HUES64 (cell line): ENCODE measurements around the gene NOX3.

Experiments
- H3K27ac ChIP-seq: 2 replicates; pipeline ENCODE4 v1.7.0; 2013; ENCODE audit warnings: low read depth, low read length, inconsistent platforms
- H3K27me3 ChIP-seq: 2 replicates; pipeline ENCODE4 v1.6.1; 2013; ENCODE audit warnings: mild to moderate bottlenecking, low read length; ENCODE audit not compliant: insufficient read depth
- H3K36me3 ChIP-seq: 2 replicates; pipeline ENCODE4 v1.6.1; 2013; ENCODE audit warnings: mild to moderate bottlenecking, low read length; ENCODE audit not compliant: insufficient read depth
- H3K4me1 ChIP-seq: 2 replicates; pipeline ENCODE4 v1.6.1; 2013; ENCODE audit warnings: mild to moderate bottlenecking, low read length, moderate library complexity; ENCODE audit not compliant: insufficient read depth
- H3K4me3 ChIP-seq: 2 replicates; pipeline ENCODE4 v1.5.1; 2013; ENCODE audit warnings: mild to moderate bottlenecking, low read length, moderate library complexity
- H3K9ac ChIP-seq: 2 replicates; pipeline ENCODE4 v1.6.1; 2013; ENCODE audit warnings: mild to moderate bottlenecking, low read depth, low read length
- H3K9me3 ChIP-seq: 2 replicates; pipeline ENCODE4 v1.6.1; 2013; ENCODE audit warnings: low read depth, low read length; ENCODE audit not compliant: insufficient read depth
- WGBS: fragments of 150-250, 120-280 bp; methylation state at CpG from one replicate; pipeline ENCODE4 v1.1.7; 2013; ENCODE audit warnings: missing lambda C conversion rate; 5-methylcytosine and 5-hydroxymethylcytosine counted together

Gene NOX3

DNA sequence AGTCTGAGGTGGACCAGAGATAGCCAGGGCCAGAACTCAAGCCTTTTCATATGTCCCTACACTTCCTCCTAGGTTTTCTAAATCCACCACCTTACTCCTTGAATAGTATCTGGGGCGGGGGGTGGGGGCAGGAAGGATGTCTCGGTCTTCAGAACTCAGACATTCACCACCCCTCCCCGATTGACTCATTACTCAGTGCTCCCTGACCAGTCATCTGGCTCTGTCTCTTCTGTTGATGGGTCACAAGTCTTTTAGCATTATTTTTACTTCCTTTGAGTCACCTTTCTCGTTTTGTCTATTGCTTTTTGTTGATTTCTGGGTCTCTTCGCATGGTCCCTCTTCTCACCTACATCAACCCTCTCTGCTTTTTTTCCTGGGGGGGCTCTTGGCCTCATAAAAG is 23.3 kb downstream of the NOX3 start:
- H3K27me3 ChIP-seq: no peaks in the 10 kb centered on the region
- H3K36me3 ChIP-seq: no peaks in the 10 kb centered on the region
- H3K27ac ChIP-seq: no peak overlapping the region
- WGBS: 89% methylated on average over 5 of the region's 5 CpGs
- no peak overlapping the region for H3K4me3 ChIP-seq
- H3K9ac ChIP-seq: no peak overlapping the region
- no peaks in the 10 kb centered on the region for H3K9me3 ChIP-seq
- 0 out of 2 replicates have a peak, but pooled peaks cover 6% of the 10 kb centered on the region for H3K4me1 ChIP-seq

DNA sequence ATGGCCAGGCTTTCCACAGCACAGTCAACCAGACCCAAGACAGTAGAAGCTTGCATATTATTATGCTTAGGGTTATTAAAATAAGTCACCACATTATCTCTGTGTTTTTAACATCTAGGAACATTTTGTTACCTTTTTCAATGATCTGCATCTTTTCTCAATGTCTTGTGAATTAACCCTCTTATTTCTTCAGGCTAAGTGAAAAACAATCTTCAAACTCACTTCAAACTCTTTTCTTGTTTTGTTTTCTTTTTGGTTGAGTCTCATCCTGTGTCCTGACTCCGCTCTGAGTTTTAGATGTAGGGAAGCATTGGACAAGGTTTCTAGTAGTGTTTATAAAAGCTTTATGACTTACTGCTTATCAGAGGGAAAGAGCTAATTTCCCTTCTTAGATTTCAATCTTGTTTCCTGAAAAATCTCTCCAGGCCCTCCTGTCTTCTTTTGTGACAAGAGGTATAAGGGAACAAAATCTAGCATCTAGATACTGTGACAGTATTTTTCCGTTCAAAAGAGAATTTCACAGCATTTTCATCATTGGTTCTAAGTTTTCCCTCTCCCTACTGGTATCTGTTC is 26.2 kb downstream of the NOX3 start:
- no peaks in the 10 kb centered on the region for H3K36me3 ChIP-seq
- H3K27ac ChIP-seq: no peak overlapping the region
- H3K27me3 ChIP-seq: no peaks in the 10 kb centered on the region
- no peak overlapping the region for H3K9ac ChIP-seq
- WGBS: 95% methylated on average over 2 of the region's 2 CpGs
- 0 out of 2 replicates have a peak, but pooled peaks cover 6% of the 10 kb centered on the region for H3K4me1 ChIP-seq
- no peak overlapping the region for H3K4me3 ChIP-seq
- H3K9me3 ChIP-seq: no peaks in the 10 kb centered on the region

DNA sequence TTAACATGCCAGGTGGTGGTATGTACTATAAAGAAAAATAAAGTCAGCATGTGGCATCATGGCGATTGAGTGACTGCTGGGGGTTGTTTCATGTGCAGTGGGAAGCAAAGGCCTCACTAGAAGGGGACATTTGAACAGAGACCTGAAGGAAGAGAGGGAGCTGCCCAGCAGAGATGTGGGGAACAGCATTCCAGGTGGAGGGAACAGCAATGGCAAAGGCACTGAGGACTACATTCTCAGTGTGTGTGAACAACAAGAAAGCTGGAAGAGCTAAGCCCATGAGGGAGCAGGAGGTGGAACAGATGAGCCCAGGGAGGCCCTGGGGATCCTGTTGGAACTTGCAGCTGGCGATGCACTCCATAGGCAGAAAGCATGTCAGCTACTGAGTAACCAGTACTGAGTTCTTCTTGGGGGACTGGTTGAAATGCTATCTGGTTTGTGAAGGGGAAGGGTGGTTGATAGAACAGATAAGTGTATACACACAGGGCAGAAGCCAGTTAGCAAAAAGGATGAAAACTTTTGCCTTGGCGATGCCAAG is 29.2 kb downstream of the NOX3 start:
- no peaks in the 10 kb centered on the region for H3K27me3 ChIP-seq
- no peak overlapping the region for H3K9ac ChIP-seq
- H3K9me3 ChIP-seq: no peaks in the 10 kb centered on the region
- H3K4me3 ChIP-seq: no peak overlapping the region
- 0 out of 2 replicates have a peak, but pooled peaks cover 6% of the 10 kb centered on the region for H3K4me1 ChIP-seq
- H3K27ac ChIP-seq: no peak overlapping the region
- WGBS: 96% methylated on average over 3 of the region's 3 CpGs
- H3K36me3 ChIP-seq: no peaks in the 10 kb centered on the region

DNA sequence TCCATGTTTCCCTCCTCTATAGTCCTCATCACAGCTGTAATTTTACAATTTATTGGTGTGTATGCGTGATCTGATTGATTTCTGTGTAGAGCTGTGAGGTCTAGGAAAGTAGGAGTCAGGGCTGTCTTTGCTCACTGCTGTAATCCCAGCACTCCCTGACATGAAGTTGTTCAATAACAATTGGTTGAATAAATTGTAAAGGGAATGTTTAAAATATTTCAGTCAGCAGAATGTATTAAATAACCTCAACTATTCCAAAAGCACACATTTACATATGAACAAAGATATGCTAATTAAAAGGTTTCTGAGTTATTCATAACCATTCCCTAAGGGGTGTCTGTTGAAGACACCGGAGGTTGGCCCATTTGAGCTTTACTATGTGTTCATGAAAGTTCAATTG is 31.5 kb downstream of the NOX3 start:
- H3K9me3 ChIP-seq: no peaks in the 10 kb centered on the region
- H3K27ac ChIP-seq: no peak overlapping the region
- H3K9ac ChIP-seq: no peak overlapping the region
- no peak overlapping the region for H3K4me3 ChIP-seq
- no peaks in the 10 kb centered on the region for H3K27me3 ChIP-seq
- 93% methylated on average over 1 of the region's 2 CpGs for WGBS
- no peaks in the 10 kb centered on the region for H3K36me3 ChIP-seq
- H3K4me1 ChIP-seq: peaks cover 11% of the 10 kb centered on the region

DNA sequence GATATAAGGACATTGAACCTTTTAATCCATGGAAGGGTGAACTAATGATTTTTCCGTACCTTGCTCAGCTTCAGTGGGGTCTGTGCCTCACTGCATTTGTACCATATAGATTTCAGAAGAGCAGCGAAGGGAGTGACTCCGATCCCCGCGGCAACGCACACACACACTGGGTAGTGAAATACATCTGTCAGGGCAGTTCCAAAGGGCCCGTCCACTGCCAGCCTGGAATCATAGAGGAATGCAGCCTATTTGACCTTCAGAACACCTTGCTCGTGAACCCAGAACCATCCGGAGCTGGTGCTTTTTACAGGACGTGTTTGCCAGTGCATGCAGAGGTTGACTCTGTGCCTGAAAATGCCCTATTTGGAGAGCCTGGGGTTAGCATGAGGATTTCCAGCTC is 33.0 kb downstream of the NOX3 start:
- H3K36me3 ChIP-seq: no peaks in the 10 kb centered on the region
- peaks cover 21% of the 10 kb centered on the region for H3K4me1 ChIP-seq
- no peaks in the 10 kb centered on the region for H3K27me3 ChIP-seq
- H3K9ac ChIP-seq: no peak overlapping the region
- no peaks in the 10 kb centered on the region for H3K9me3 ChIP-seq
- H3K4me3 ChIP-seq: no peak overlapping the region
- H3K27ac ChIP-seq: no peak overlapping the region
- WGBS: 95% methylated on average over 10 of the region's 10 CpGs

DNA sequence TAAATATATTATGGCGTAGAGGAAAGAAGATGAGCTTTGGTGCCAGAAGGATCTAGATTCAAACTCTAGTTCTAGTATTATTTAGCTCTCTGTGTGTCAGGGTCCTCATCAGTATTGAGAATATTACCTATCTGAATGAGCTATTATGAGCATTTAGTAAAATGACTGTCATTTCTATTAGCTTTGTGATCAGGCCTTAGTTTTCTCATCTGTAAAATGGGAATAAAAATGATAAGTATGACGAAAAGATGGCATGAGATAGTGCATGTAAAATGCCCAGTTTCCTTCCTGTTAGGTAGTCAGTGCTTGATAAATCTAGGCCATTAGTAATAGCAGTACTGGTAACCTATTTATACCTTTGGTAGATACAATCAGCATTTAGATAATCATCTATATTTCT is 35.1 kb downstream of the NOX3 start:
- H3K27ac ChIP-seq: no peak overlapping the region
- H3K4me1 ChIP-seq: peaks cover 30% of the 10 kb centered on the region
- no peaks in the 10 kb centered on the region for H3K9me3 ChIP-seq
- 96% methylated on average over 2 of the region's 2 CpGs for WGBS
- no peaks in the 10 kb centered on the region for H3K27me3 ChIP-seq
- no peak overlapping the region for H3K4me3 ChIP-seq
- H3K9ac ChIP-seq: no peak overlapping the region
- no peaks in the 10 kb centered on the region for H3K36me3 ChIP-seq

DNA sequence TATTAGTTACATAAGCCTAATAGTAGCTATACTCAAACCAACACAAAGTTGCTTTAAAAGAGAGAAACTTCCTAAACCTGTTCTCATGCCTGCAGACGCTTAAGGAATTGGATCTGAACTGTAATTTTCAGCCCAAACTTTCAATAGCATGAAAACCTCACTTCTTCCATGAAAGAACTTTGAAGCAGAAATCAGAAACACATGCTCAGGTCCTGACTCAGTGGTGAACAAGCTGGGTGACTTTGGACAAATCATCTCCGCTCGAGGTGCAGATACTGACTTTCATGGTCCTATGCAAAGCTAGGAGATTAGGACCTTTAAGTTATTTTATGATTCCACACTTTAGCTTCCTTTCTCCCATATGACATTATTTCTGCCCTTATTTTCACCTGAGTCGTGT is 36.5 kb downstream of the NOX3 start:
- Histone ChIP-seq H3K9me3 (no peaks in the 10 kb centered on the region), H3K36me3 (no peaks in the 10 kb centered on the region), H3K4me1 (peaks cover 30% of the 10 kb centered on the region), H3K27ac (no peak overlapping the region), H3K9ac (no peak overlapping the region), H3K27me3 (no peaks in the 10 kb centered on the region), H3K4me3 (no peak overlapping the region)
- 78% methylated on average over 4 of the region's 4 CpGs for WGBS

DNA sequence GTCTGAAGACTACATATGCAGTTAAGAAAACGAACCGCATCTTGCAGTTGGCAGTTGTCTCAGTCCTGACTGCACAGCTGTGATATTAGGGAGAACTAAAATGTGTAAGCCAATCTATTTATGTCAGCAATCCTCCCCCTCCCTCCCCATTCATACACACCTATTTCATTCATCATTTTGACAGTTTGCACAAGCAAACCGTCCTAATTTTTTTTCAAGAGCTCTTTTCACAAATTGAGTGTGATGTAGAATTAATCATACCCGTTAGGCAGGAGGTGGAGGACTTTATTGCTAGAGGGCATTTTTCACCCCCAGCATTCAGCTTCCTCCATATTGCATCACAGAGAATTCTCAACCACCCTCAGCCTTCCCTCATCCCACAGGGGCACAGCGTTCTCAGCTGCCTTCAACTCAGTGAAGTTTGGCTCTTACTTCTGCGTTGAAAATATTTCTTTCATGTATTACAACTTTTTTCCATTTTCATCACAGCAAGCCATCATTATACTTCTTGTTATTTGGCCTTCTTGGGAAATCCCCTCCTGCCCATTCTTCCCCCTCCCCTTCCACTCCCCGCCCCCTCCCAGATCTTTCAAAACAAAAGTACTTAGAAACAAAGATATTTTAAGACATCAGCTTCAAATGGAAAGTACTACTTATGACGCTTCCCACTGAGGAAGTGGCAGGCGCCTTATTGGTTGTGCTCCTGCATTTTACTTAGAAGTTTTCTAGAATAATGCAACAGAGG is 37.5 kb downstream of the NOX3 start:
- Histone ChIP-seq H3K27me3 (no peaks in the 10 kb centered on the region), H3K9ac (no peak overlapping the region), H3K4me3 (no peak overlapping the region), H3K4me1 (peaks cover 30% of the 10 kb centered on the region), H3K9me3 (no peaks in the 10 kb centered on the region), H3K27ac (no peak overlapping the region), H3K36me3 (no peaks in the 10 kb centered on the region)
- 62% methylated on average over 7 of the region's 9 CpGs for WGBS

DNA sequence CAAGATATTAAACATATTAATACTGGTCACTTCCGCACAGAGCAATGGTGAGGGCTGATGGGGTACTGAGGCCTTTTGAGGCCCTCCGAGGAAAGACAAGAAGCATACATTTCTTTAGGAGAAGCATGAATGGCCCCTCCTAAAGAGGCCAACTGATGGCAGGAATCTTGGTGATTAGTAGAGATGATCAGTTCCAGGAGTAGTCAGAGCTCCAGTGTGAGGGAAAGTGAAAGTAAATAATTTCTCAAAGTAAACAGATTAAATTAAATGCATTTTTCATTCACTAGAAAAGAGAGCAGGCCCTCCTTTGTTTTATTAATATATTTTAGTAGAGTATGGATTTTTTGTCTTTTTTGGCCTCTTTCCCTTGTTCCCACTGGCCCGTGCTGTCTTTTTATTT is 38.2 kb downstream of the NOX3 start:
- no peaks in the 10 kb centered on the region for H3K36me3 ChIP-seq
- 94% methylated on average over 2 of the region's 3 CpGs for WGBS

DNA sequence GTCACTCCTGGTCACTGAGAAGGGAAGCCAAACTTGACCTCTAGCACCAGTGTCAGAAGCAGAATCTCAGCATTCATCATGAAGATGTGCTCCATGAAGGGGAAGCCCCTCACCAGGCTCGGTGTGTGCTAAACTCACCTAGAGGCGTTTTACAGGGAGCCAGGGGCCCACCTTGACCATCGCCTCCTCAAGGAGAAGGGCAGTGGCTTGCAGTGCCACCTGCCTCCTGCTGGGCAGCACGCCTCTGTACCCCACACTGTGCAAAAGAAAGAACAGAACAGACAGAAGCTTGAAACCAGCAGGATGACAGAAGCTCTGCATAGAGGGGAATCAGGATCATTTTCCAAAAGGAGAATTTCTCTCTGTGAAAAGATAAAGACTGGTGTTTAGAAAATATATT is 39.7 kb downstream of the NOX3 start:
- no peaks in the 10 kb centered on the region for H3K36me3 ChIP-seq
- 85% methylated on average over 4 of the region's 4 CpGs for WGBS

More for the DNA sequence above, 38.2 kb downstream of the NOX3 start:
- H3K9ac ChIP-seq: no peak overlapping the region
- H3K27me3 ChIP-seq: no peaks in the 10 kb centered on the region
- H3K27ac ChIP-seq: no peak overlapping the region
- peaks cover 30% of the 10 kb centered on the region for H3K4me1 ChIP-seq
- H3K9me3 ChIP-seq: no peaks in the 10 kb centered on the region
- H3K4me3 ChIP-seq: no peak overlapping the region

DNA sequence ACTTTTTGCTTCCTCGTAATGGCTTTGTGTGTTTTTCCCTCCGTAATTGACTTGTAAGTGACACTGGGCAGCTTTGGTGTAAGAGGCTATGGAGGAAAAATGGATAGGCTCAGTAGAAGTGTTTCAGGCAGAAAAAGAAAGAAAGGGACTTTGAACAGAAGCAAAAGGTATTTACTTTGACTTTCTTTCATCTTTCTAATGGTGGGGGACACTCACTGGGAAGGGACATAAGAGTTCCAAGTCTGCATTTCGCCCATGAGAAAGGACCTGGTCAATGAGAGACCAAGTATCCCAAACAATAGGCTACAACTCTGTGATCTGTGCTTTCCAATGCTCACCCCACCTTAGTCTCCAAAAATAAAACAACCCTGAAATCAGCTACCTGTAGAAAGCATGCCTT is 41.6 kb downstream of the NOX3 start:
- H3K4me1 ChIP-seq: peaks cover 24% of the 10 kb centered on the region
- no peak overlapping the region for H3K27ac ChIP-seq
- WGBS: 88% methylated on average over 3 of the region's 3 CpGs
- no peaks in the 10 kb centered on the region for H3K9me3 ChIP-seq
- no peaks in the 10 kb centered on the region for H3K36me3 ChIP-seq
- no peaks in the 10 kb centered on the region for H3K27me3 ChIP-seq
- no peak overlapping the region for H3K4me3 ChIP-seq
- H3K9ac ChIP-seq: no peak overlapping the region

More for the DNA sequence above, 39.7 kb downstream of the NOX3 start:
- no peaks in the 10 kb centered on the region for H3K27me3 ChIP-seq
- no peaks in the 10 kb centered on the region for H3K9me3 ChIP-seq
- no peak overlapping the region for H3K4me3 ChIP-seq
- H3K4me1 ChIP-seq: peaks cover 30% of the 10 kb centered on the region
- H3K27ac ChIP-seq: no peak overlapping the region
- H3K9ac ChIP-seq: no peak overlapping the region
